Astrocyte (in vitro differentiated cells and primary cell): Measurements from ENCODE around the gene MAPK8IP3.

Experiments
- CTCF ChIP-seq: IDR thresholded peaks from 2 replicates; pipeline ENCODE4 v1.5.1; 2011; ENCODE audit warnings: low read depth, mild to moderate bottlenecking, inconsistent platforms, low read length, moderate library complexity; ENCODE audit not compliant: insufficient read depth
- EZH2 ChIP-seq: IDR thresholded peaks from 2 replicates; pipeline ENCODE4 v1.6.1; 2012; ENCODE audit warnings: mild to moderate bottlenecking, low read length, inconsistent platforms; ENCODE audit not compliant: insufficient read depth

GRCh38 chr16:1819611-1820010, 113.6 kb downstream of the MAPK8IP3 start:
- TF ChIP-seq CTCF (no peak), EZH2 (no peak)
